SK-N-SH treated with all-trans-retinoic acid at 6 μM for 48 hours (cell line): ENCODE measurements around the gene PAXX.

Experiments
- ATAC-seq: fragments of 200-7000 bp; cut with Tn5 transposase; 3 replicates; pipeline ENCODE4 v1.9.1; 2020; ENCODE audit warnings: mild to moderate bottlenecking, moderate library complexity
- ARNTL ChIP-seq: fragments of 450-650 bp; formaldehyde crosslinking; IDR thresholded peaks from 2 replicates; pipeline ENCODE4 v1.5.0; 2020; ENCODE audit warnings: low read depth, mild to moderate bottlenecking, moderate library complexity, borderline replicate concordance
- BACH2 ChIP-seq: fragments of 250-450 bp; sonication (Bioruptor Pico); IDR thresholded peaks from 2 replicates; pipeline ENCODE4 v1.9.0; 2021; ENCODE audit warnings: mild to moderate bottlenecking, borderline replicate concordance
- CSDC2 ChIP-seq: fragments of 250-450 bp; sonication (Bioruptor Pico); IDR thresholded peaks from 2 replicates; pipeline ENCODE4 v1.5.0; 2020; ENCODE audit warnings: mild to moderate bottlenecking, moderate library complexity
- ESRRG ChIP-seq: fragments of 250-450 bp; sonication (Bioruptor Pico); IDR thresholded peaks from 2 replicates; pipeline ENCODE4 v1.6.1; 2021; ENCODE audit warnings: mild to moderate bottlenecking
- GLIS3 ChIP-seq: fragments of 250-450 bp; sonication (Bioruptor Pico); IDR thresholded peaks from 2 replicates; pipeline ENCODE4 v1.5.0; 2020; ENCODE audit warnings: mild to moderate bottlenecking, moderate library complexity
- ISL1 ChIP-seq: fragments of 250-450 bp; sonication (Bioruptor Pico); IDR thresholded peaks from 2 replicates; pipeline ENCODE4 v2.1.2; 2022; ENCODE audit warnings: mild to moderate bottlenecking, moderate library complexity
- PPARA ChIP-seq: fragments of 250-450 bp; sonication (Bioruptor Pico); IDR thresholded peaks from 2 replicates; pipeline ENCODE4 v1.5.0; 2020; ENCODE audit warnings: mild to moderate bottlenecking, borderline replicate concordance
- RARB ChIP-seq: fragments of 250-450 bp; sonication (Bioruptor Pico); IDR thresholded peaks from 2 replicates; pipeline ENCODE4 v1.8.0; 2021; ENCODE audit warnings: mild to moderate bottlenecking, moderate library complexity
- SNAI2 ChIP-seq: fragments of 250-450 bp; sonication (Bioruptor Pico); IDR thresholded peaks from 2 replicates; pipeline ENCODE4 v1.5.0; 2020; ENCODE audit warnings: mild to moderate bottlenecking, moderate library complexity
- TCF4 ChIP-seq: fragments of 250-450 bp; sonication (Bioruptor Pico); IDR thresholded peaks from 2 replicates; pipeline ENCODE4 v1.8.0; 2021; ENCODE audit warnings: mild to moderate bottlenecking, moderate library complexity, borderline replicate concordance
- TOX ChIP-seq: fragments of 250-450 bp; sonication (Bioruptor Pico); IDR thresholded peaks from 2 replicates; pipeline ENCODE4 v1.8.0; 2021; ENCODE audit warnings: mild to moderate bottlenecking, moderate library complexity, borderline replicate concordance
- TSHZ2 ChIP-seq: fragments of 250-450 bp; sonication (Bioruptor Pico); IDR thresholded peaks from 2 replicates; pipeline ENCODE4 v1.5.0; 2020; ENCODE audit warnings: mild to moderate bottlenecking, moderate library complexity
- ZC3H10 ChIP-seq: fragments of 250-450 bp; sonication (Bioruptor Pico); IDR thresholded peaks from 2 replicates; pipeline ENCODE4 v1.5.1; 2021; ENCODE audit warnings: mild to moderate bottlenecking, moderate library complexity
- ZFP3 ChIP-seq: fragments of 250-450 bp; sonication (Bioruptor Pico); IDR thresholded peaks from 2 replicates; pipeline ENCODE4 v1.5.0; 2020; ENCODE audit warnings: mild to moderate bottlenecking, moderate library complexity
- ZFP30 ChIP-seq: fragments of 450-650 bp; formaldehyde crosslinking; IDR thresholded peaks from 2 replicates; pipeline ENCODE4 v1.5.0; 2022; ENCODE audit warnings: mild to moderate bottlenecking, moderate library complexity
- ZNF565 ChIP-seq: fragments of 450-650 bp; formaldehyde crosslinking; conservative IDR thresholded peaks from 2 replicates; pipeline ENCODE4 v1.5.0; 2020; ENCODE audit warnings: low read depth, mild to moderate bottlenecking, moderate library complexity
- ZNF70 ChIP-seq: fragments of 450-650 bp; formaldehyde crosslinking; IDR thresholded peaks from 2 replicates; pipeline ENCODE4 v1.5.0; 2020; ENCODE audit warnings: mild to moderate bottlenecking, moderate library complexity
- ZNF8 ChIP-seq: fragments of 450-650 bp; formaldehyde crosslinking; IDR thresholded peaks from 2 replicates; pipeline ENCODE4 v1.5.0; 2020; ENCODE audit warnings: mild to moderate bottlenecking, moderate library complexity
- TF ChIP-seq, protein P1 (sequence below): fragments of 250-450 bp; sonication (Bioruptor Pico); IDR thresholded peaks from 2 replicates; pipeline ENCODE4 v1.8.0; 2021; ENCODE audit warnings: low read depth, mild to moderate bottlenecking, moderate library complexity, borderline replicate concordance
- TF ChIP-seq, protein P2 (sequence below): fragments of 250-450 bp; sonication (Bioruptor Pico); IDR thresholded peaks from 2 replicates; pipeline ENCODE4 v1.5.1; 2021; ENCODE audit warnings: mild to moderate bottlenecking, moderate library complexity
- TF ChIP-seq, protein P3 (sequence below): fragments of 250-450 bp; sonication (Bioruptor Pico); IDR thresholded peaks from 2 replicates; pipeline ENCODE4 v1.5.1; 2020; ENCODE audit warnings: low read depth, mild to moderate bottlenecking, moderate library complexity
- TF ChIP-seq, protein P4 (sequence below): fragments of 250-450 bp; sonication (Bioruptor Pico); IDR thresholded peaks from 2 replicates; pipeline ENCODE4 v1.8.0; 2020; ENCODE audit warnings: mild to moderate bottlenecking, moderate library complexity, borderline replicate concordance

Gene PAXX

DNA sequence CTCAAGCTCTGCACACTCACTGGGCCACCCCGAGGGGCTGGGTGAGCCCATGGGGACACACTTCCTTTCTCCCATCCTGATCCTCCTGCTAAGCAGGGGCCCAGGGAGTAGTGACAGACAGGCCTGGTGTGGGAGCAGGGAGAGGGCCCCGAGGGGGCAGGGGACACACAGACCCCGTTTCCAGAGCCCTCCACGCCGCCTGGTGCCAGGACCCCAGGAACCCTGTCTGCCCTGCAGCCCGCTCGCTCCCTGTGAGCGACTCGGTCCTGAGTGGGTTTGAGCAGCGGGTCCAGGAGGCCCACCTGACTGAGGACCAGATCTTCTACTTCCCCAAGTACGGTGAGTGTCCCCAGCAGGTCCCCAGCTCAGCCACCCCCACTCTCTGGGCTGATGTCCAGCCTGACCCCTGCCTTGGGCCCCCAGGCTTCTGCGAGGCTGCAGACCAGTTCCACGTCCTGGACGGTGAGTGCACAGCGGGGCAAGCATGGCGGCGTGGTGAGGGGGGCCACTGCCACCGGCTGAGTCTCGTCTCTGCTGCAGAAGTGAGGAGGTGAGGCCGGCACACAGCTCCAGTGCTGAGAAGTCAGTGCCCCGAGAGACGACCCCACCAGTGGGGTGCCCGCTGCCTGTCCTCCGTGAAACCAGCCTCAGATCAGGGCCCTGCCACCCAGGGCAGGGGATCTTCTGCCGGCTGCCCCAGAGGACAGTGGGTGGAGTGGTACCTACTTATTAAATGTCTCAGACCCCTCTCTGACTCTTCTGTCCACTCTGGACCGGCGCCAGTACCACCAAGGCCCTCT, 45.8 kb upstream of the PAXX start:
- ATAC-seq = no peak
- TF ChIP-seq TOX = no peak
- TF ChIP-seq ZFP30 = no peak
- TF ChIP-seq, protein P1, sequence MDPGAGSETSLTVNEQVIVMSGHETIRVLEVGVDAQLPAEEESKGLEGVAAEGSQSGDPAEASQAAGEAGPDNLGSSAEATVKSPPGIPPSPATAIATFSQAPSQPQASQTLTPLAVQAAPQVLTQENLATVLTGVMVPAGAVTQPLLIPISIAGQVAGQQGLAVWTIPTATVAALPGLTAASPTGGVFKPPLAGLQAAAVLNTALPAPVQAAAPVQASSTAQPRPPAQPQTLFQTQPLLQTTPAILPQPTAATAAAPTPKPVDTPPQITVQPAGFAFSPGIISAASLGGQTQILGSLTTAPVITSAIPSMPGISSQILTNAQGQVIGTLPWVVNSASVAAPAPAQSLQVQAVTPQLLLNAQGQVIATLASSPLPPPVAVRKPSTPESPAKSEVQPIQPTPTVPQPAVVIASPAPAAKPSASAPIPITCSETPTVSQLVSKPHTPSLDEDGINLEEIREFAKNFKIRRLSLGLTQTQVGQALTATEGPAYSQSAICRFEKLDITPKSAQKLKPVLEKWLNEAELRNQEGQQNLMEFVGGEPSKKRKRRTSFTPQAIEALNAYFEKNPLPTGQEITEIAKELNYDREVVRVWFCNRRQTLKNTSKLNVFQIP (CRISPR knock-in tag) = no peak
- no peak for TF ChIP-seq ISL1 (CRISPR knock-in tag)
- TF ChIP-seq TCF4 (CRISPR knock-in tag) = no peak
- no peak for TF ChIP-seq ZC3H10
- TF ChIP-seq ZNF565 (CRISPR knock-in tag) = no peak
- no peak for TF ChIP-seq BACH2
- no peak for TF ChIP-seq SNAI2 (CRISPR knock-in tag)
- TF ChIP-seq, protein P2, sequence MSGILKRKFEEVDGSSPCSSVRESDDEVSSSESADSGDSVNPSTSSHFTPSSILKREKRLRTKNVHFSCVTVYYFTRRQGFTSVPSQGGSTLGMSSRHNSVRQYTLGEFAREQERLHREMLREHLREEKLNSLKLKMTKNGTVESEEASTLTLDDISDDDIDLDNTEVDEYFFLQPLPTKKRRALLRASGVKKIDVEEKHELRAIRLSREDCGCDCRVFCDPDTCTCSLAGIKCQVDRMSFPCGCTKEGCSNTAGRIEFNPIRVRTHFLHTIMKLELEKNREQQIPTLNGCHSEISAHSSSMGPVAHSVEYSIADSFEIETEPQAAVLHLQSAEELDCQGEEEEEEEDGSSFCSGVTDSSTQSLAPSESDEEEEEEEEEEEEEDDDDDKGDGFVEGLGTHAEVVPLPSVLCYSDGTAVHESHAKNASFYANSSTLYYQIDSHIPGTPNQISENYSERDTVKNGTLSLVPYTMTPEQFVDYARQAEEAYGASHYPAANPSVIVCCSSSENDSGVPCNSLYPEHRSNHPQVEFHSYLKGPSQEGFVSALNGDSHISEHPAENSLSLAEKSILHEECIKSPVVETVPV (CRISPR knock-in tag) = no peak
- TF ChIP-seq ZFP3 (CRISPR knock-in tag) = no peak
- no peak for TF ChIP-seq ZNF70
- TF ChIP-seq GLIS3 (CRISPR knock-in tag) = no peak
- TF ChIP-seq TSHZ2 (CRISPR knock-in tag) = no peak
- TF ChIP-seq ARNTL (CRISPR knock-in tag) = no peak
- TF ChIP-seq, protein P3, sequence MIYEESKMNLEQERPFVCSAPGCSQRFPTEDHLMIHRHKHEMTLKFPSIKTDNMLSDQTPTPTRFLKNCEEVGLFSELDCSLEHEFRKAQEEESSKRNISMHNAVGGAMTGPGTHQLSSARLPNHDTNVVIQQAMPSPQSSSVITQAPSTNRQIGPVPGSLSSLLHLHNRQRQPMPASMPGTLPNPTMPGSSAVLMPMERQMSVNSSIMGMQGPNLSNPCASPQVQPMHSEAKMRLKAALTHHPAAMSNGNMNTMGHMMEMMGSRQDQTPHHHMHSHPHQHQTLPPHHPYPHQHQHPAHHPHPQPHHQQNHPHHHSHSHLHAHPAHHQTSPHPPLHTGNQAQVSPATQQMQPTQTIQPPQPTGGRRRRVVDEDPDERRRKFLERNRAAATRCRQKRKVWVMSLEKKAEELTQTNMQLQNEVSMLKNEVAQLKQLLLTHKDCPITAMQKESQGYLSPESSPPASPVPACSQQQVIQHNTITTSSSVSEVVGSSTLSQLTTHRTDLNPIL (CRISPR knock-in tag) = no peak
- no peak for TF ChIP-seq ZNF8 (CRISPR knock-in tag)
- no peak for TF ChIP-seq PPARA (CRISPR knock-in tag)
- TF ChIP-seq CSDC2 = no peak
- no peak for TF ChIP-seq RARB (CRISPR knock-in tag)

GRCh38 chr9:136947028-136947891, 45.0 kb upstream of the PAXX start:
- no peak for ATAC-seq
- TF ChIP-seq CSDC2 (no peak), ESRRG (CRISPR knock-in tag) (no peak), ZFP3 (CRISPR knock-in tag) (no peak), ARNTL (CRISPR knock-in tag) (no peak), ZNF565 (CRISPR knock-in tag) (no peak), ISL1 (CRISPR knock-in tag) (no peak), ZNF70 (no peak), ZNF8 (CRISPR knock-in tag) (no peak), TSHZ2 (CRISPR knock-in tag) (no peak)
- TF ChIP-seq, protein P4, sequence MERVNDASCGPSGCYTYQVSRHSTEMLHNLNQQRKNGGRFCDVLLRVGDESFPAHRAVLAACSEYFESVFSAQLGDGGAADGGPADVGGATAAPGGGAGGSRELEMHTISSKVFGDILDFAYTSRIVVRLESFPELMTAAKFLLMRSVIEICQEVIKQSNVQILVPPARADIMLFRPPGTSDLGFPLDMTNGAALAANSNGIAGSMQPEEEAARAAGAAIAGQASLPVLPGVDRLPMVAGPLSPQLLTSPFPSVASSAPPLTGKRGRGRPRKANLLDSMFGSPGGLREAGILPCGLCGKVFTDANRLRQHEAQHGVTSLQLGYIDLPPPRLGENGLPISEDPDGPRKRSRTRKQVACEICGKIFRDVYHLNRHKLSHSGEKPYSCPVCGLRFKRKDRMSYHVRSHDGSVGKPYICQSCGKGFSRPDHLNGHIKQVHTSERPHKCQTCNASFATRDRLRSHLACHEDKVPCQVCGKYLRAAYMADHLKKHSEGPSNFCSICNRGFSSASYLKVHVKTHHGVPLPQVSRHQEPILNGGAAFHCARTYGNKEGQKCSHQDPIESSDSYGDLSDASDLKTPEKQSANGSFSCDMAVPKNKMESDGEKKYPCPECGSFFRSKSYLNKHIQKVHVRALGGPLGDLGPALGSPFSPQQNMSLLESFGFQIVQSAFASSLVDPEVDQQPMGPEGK (CRISPR knock-in tag) = no peak
- TF ChIP-seq, protein P2 (CRISPR knock-in tag) = no peak
- TF ChIP-seq, protein P3 (CRISPR knock-in tag) = no peak
